GM23248 (cell line): ENCODE measurements around the gene TEX28. TPM values are rescaled to one million over a fixed set of nuclear protein-coding genes. Genes with fewer than 3 reads are reported as not detected.
"Not testable (repeated sequence)": the region's sequence is repeated elsewhere in the genome, so short reads cannot be mapped to it uniquely, and the experiment has no call there.

Experiments
- DNase-seq: peaks from one replicate; pipeline ENCODE4 v3.0.0-alpha.2; 2015
- H2AFZ ChIP-seq: fragments of 200-600 bp; sonication (generic); 2 replicates; pipeline ENCODE4 v1.6.1; 2016; ENCODE audit warnings: antibody characterized with exemption
- H3F3A ChIP-seq: fragments of 200-600 bp; sonication (generic); 2 replicates; pipeline ENCODE4 v1.6.1; 2016; ENCODE audit warnings: mild to moderate bottlenecking, antibody characterized with exemption, mixed run types; ENCODE audit not compliant: insufficient read depth
- H3K27ac ChIP-seq: fragments of 200-600 bp; sonication (generic); 2 replicates; pipeline ENCODE4 v1.5.1; 2016; ENCODE audit warnings: mild to moderate bottlenecking
- H3K27me3 ChIP-seq: fragments of 200-600 bp; sonication (generic); replicated peaks from 2 replicates; pipeline ENCODE4 v1.6.1; 2016; ENCODE audit warnings: mild to moderate bottlenecking; ENCODE audit not compliant: insufficient read depth
- H3K36me3 ChIP-seq: fragments of 200-600 bp; sonication (generic); 2 replicates; pipeline ENCODE4 v1.6.1; 2016; ENCODE audit warnings: low read depth, mild to moderate bottlenecking
- H3K4me1 ChIP-seq: fragments of 200-600 bp; sonication (generic); 2 replicates; pipeline ENCODE4 v1.6.1; 2016; ENCODE audit warnings: mild to moderate bottlenecking; ENCODE audit not compliant: insufficient read depth
- H3K4me2 ChIP-seq: fragments of 200-600 bp; sonication (generic); one replicate; pipeline ENCODE4 v1.6.1; 2016; ENCODE audit warnings: mild to moderate bottlenecking; ENCODE audit not compliant: unreplicated experiment
- H3K4me3 ChIP-seq: fragments of 200-600 bp; sonication (generic); 2 replicates; pipeline ENCODE4 v1.5.1; 2016; ENCODE audit warnings: mild to moderate bottlenecking
- H3K79me2 ChIP-seq: fragments of 200-600 bp; sonication (generic); 2 replicates; pipeline ENCODE4 v1.6.1; 2016; ENCODE audit warnings: mild to moderate bottlenecking; ENCODE audit not compliant: insufficient read depth
- H3K9ac ChIP-seq: fragments of 200-600 bp; sonication (generic); 2 replicates; pipeline ENCODE4 v1.6.1; 2016; ENCODE audit warnings: mild to moderate bottlenecking
- H3K9me2 ChIP-seq: fragments of 200-600 bp; sonication (generic); 2 replicates; pipeline ENCODE4 v1.6.1; 2016; ENCODE audit warnings: mixed run types, mild to moderate bottlenecking, moderate library complexity; ENCODE audit not compliant: insufficient read depth
- H3K9me3 ChIP-seq: fragments of 200-600 bp; sonication (generic); one replicate; pipeline ENCODE4 v1.6.1; 2017; ENCODE audit warnings: low read depth
- H4K20me1 ChIP-seq: fragments of 200-600 bp; sonication (generic); 2 replicates; pipeline ENCODE4 v1.6.0; 2016; ENCODE audit not compliant: insufficient read depth
- WGBS, 2 experiments: methylation state at CpG; one replicate each; pipeline ENCODE4 v1.1.6; 2015 to 2017; ENCODE audit warnings: low lambda C conversion rate in 2 of 2, low coverage in 1 of 2; ENCODE audit errors: missing lambda C conversion rate in 2 of 2; 5-methylcytosine and 5-hydroxymethylcytosine counted together
- in situ Hi-C: fragments of 300-500 bp; cut with MboI; formaldehyde crosslinking; loops from 2 replicates; pipeline ENCODE4 v1.15.0; 2020
- polyA plus RNA-seq: library from polyadenylated mRNA; unstranded; fragments of >200 nt; fragmentation: Nextera tagmentation; extraction: Ambion mirVana; gene quantifications from 2 replicates; pipeline ENCODE4 v1.2.1, GENCODE V29; 2016
- total RNA-seq: library from RNA; depleted of rRNA; stranded (reverse); fragments of >200 nt; shearing (Covaris generic); gene quantifications from 2 replicates; pipeline ENCODE4 v1.2.3, GENCODE V29; 2014

The TEX28 gene
- total and polyA plus RNA-seq, 2 experiments from 2014 or later = not detected

DNA sequence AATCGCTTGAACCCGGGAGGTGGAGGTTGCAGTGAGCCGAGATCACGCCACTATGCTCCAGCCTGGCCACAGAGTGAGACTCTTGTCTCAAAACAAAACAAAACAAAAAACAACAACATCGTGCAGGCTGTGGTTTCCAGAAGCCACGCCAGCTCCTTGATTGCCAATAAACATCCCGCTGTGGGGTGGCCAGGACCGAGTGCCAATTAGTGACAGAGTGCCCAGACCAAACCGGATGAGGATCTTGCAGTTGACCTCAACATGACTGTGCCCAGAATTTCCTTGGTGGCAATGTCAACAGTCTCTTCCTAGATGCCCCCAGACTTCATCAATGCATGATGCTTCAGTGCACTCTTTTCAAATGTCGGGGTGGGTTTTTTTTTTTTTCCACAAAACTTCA is 36.2 kb downstream of the TEX28 start:
- H3K4me3 ChIP-seq, H3F3A ChIP-seq, H3K79me2 ChIP-seq, H3K27ac ChIP-seq, H3K9me2 ChIP-seq, H3K27me3 ChIP-seq, in situ Hi-C loops, H2AFZ ChIP-seq, H3K4me2 ChIP-seq, H3K4me1 ChIP-seq, H4K20me1 ChIP-seq, H3K36me3 ChIP-seq, H3K9ac ChIP-seq, DNase-seq, H3K9me3 ChIP-seq: not testable (repeated sequence)
- WGBS, 2 experiments = no CpG with 5 or more reads among the region's 10 CpGs

DNA sequence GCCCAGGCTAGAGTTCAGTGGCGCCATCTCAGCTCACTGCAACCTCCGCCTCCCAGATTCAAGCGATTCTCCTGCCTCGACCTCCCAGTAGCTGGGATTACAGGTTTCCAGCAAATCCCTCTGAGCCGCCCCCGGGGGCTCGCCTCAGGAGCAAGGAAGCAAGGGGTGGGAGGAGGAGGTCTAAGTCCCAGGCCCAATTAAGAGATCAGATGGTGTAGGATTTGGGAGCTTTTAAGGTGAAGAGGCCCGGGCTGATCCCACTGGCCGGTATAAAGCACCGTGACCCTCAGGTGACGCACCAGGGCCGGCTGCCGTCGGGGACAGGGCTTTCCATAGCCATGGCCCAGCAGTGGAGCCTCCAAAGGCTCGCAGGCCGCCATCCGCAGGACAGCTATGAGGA is 37.6 kb downstream of the TEX28 start, which contains the start of gene OPN1MW3:
OPN1MW3 (plus strand) TSS at position 301 of the 400 bp plus-strand sequence; CDS start at position 339, 38 bp downstream.
- H3K9me3 ChIP-seq, H3K27me3 ChIP-seq, H3K36me3 ChIP-seq, H3K4me2 ChIP-seq, H3K4me1 ChIP-seq, in situ Hi-C loops, H4K20me1 ChIP-seq, H3K9me2 ChIP-seq, H3K27ac ChIP-seq, H2AFZ ChIP-seq, H3F3A ChIP-seq, H3K4me3 ChIP-seq, H3K79me2 ChIP-seq, DNase-seq, H3K9ac ChIP-seq: not testable (repeated sequence)
- no CpG with 5 or more reads among the region's 17 CpGs for WGBS, 2 experiments

DNA sequence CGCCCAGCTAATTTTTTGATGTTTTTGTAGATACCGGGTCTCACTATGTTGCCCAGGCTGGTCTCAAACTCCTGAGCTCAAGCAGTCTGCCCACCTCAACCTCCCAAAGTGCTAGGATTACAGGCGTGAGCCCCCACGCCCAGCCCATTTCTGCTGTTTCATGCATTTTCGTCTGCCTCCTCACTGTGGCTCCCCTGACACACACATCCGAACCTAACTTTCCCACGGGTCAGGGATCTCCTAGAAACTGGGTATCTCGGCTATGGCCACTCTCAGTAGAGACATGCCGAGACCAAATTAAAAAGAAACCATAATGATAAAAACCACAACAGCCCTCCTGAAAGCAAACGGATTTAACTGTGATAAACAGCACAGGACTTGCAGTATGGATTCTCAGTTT is 46.8 kb downstream of the TEX28 start:
- H2AFZ ChIP-seq, H3K36me3 ChIP-seq, H3K4me3 ChIP-seq, H3K4me1 ChIP-seq, in situ Hi-C loops, H3F3A ChIP-seq, H3K9ac ChIP-seq, H3K4me2 ChIP-seq, DNase-seq, H3K79me2 ChIP-seq, H3K9me2 ChIP-seq, H3K27ac ChIP-seq, H3K27me3 ChIP-seq, H3K9me3 ChIP-seq, H4K20me1 ChIP-seq: not testable (repeated sequence)
- WGBS, 2 experiments = no CpG with 5 or more reads among the region's 10 CpGs

DNA sequence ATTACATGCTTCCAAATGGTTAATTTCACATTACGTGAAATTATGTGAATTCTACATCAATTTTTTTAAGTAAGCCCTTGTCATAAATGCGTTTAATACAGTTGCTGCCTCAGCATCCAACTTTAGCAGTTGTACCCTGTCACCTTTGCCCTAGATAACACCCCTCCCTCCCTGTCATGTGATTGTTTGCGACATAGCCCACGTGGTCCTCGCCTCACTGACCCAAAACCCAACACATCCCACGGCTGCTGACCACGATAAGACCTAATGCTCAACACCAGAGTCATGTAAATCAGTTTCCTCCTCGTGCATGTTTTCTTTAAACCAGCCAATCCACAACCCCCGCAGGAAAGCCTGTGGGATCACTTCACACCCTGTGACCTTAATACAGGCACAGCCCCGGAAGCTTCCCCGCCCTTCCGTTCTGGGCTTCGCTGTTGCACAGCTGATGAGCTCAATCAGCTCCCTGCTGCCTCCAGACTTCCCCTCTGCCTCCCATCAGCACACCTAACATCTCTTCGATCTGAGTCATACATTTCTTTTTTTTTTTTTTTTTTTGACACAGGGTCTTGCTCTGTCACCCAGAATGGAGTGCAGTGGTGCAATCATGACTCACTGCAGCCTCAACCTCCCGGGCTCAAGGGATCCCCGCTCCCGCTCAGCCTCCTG is 47.4 kb downstream of the TEX28 start:
- H3K4me2 ChIP-seq, H3K79me2 ChIP-seq, H3F3A ChIP-seq, H4K20me1 ChIP-seq, H3K4me3 ChIP-seq, H3K9me3 ChIP-seq, H3K27me3 ChIP-seq, H3K9me2 ChIP-seq, H3K9ac ChIP-seq, H2AFZ ChIP-seq, in situ Hi-C loops, DNase-seq, H3K27ac ChIP-seq, H3K4me1 ChIP-seq, H3K36me3 ChIP-seq: not testable (repeated sequence)
- WGBS, 2 experiments = no CpG with 5 or more reads among the region's 17 CpGs

DNA sequence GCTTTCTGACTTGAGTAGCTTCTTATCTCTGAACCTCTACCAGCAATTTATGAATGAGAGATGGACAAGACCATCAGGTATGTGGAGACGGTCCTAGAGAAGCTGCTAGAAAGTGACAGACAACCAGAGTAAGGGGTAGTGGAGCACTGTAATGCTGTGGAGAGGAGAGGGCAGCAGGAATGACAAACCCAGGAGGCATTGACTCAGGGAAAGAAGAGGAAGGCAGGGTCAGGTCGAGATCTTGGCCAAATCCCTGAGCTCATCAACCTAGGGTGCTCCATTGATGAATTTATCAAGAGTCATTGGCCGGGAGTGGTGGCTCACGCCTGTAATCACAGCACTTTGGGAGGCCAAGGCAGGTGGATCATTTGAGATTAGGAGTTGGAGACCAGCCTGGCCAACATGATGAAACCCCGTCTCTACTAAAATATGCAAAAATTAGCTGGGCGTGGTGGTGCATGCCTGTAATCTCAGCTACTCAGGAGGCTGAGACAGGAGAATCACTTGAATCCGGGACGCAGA is 54.9 kb downstream of the TEX28 start:
- H3K27me3 ChIP-seq, H3K36me3 ChIP-seq, H3K4me1 ChIP-seq, H3K4me2 ChIP-seq, H3K27ac ChIP-seq, in situ Hi-C loops, H3F3A ChIP-seq, H3K9ac ChIP-seq, H3K9me3 ChIP-seq, H4K20me1 ChIP-seq, H3K4me3 ChIP-seq, H3K9me2 ChIP-seq, H2AFZ ChIP-seq, DNase-seq, H3K79me2 ChIP-seq: not testable (repeated sequence)
- WGBS, 2 experiments = 59 to 65% methylated on average over 6 of the region's 8 CpGs

DNA sequence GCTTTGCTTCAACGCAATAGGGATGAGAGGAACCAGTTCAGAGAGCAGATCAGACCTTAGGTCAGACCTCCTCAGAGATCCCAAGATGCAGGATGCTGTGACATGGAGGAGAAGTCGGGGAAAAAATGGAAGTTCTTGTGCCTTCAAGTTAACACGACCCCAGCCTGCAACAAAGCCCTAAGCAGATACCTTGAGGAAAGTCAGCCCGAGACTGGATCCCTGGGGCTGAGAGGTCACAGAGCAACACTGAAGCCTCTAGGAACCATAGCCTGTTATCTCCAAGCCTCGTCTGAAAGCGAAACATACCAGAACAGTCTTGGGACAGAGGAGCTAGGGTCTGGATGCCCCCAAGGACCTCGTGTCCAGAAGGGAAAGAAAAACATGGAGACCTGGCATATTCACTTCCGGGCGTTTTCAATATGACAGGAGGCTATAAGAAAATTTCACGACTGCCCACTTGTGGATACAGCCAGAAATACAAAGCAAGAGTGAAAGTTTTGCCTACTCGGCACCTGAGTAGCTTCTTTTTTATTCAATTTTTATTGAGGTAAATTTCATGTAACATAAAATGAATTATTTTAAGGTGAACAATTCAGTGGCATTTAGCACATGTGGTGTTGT is 55.9 kb downstream of the TEX28 start:
- H3F3A ChIP-seq, H4K20me1 ChIP-seq, H3K79me2 ChIP-seq, H3K36me3 ChIP-seq, DNase-seq, H3K27me3 ChIP-seq, H3K9me2 ChIP-seq, H3K27ac ChIP-seq, in situ Hi-C loops, H3K4me1 ChIP-seq, H3K4me3 ChIP-seq, H2AFZ ChIP-seq, H3K9ac ChIP-seq, H3K4me2 ChIP-seq, H3K9me3 ChIP-seq: not testable (repeated sequence)
- WGBS, 2 experiments = 48 to 56% methylated on average over 8 to 10 of the region's 11 CpGs

DNA sequence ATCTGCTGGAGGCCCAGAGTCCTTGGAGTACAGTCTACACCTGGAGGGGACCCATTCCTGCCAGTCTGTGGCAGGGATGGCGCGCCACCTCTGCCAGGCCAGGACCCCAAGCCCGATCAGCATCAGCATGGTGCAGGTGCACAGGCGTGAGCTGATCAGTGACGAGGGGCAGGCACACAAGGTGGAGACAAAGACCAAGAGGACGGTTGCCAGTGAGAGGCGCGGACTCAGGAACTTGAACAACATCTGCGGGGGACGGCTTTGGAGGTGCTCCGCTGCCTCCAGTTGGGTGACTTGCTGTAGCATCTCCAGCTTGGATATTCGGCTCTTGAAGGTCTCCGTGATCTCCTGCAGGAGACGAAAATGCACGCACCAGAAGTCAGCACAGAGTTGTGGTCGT is 61.3 kb downstream of the TEX28 start:
- H2AFZ ChIP-seq, H3K4me2 ChIP-seq, H3K27me3 ChIP-seq, H3K9me3 ChIP-seq, H4K20me1 ChIP-seq, H3F3A ChIP-seq, H3K9ac ChIP-seq, H3K36me3 ChIP-seq, DNase-seq, H3K79me2 ChIP-seq, H3K4me1 ChIP-seq, in situ Hi-C loops, H3K4me3 ChIP-seq, H3K27ac ChIP-seq, H3K9me2 ChIP-seq: not testable (repeated sequence)
- WGBS, 2 experiments = no CpG with 5 or more reads among the region's 16 CpGs
